ENCODE measurements around the gene TBC1D20.

DNA sequence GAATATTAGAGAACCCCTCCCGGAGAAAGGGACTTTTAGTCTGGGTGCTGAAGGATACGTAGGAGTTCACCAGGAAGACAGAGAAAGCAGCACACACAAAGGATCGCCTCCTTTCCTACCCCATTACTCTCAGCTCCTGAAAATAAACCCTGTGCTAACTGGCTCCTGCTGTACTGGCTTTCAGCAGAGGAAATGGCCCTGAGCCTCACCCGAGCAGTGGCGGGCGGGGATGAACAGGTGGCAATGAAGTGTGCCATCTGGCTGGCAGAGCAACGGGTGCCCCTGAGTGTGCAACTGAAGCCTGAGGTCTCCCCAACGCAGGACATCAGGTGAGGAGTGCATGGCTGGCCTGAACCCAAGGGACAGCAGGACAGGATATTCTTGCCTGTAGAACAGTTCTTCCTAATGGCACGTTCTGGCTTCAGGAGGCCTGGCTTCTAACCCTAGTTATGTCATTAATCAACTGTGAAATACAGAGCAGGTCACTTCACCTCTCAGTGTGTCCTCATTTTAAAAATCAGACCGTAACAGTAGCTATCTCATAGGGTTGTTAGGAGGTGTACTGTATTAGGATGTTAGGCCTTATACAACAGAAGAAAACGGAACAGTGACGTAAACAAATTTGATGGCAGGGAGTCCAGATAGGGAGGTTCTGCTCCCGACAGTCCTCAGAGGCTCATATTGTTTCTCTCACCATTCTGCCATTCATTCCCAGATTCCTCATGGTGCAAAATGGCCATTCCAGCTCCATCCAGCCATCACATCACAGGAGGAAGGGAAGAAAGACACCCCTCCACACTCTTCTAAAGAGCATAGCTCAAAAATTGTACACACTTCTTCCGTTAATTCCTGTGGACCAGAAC, 52.4 kb downstream of the TBC1D20 start:
- TF ChIP-seq GATA2 (IDR thresholded peaks at IDR 0.05; ENCODE audit: low read depth, low read length) = no peak
- TF ChIP-seq GATA3 (IDR thresholded peaks at IDR 0.05; ENCODE audit: low read depth, low read length) = no peak

Measured in SH-SY5Y (cell line).